Measurements from ENCODE around the gene MED8.

DNA sequence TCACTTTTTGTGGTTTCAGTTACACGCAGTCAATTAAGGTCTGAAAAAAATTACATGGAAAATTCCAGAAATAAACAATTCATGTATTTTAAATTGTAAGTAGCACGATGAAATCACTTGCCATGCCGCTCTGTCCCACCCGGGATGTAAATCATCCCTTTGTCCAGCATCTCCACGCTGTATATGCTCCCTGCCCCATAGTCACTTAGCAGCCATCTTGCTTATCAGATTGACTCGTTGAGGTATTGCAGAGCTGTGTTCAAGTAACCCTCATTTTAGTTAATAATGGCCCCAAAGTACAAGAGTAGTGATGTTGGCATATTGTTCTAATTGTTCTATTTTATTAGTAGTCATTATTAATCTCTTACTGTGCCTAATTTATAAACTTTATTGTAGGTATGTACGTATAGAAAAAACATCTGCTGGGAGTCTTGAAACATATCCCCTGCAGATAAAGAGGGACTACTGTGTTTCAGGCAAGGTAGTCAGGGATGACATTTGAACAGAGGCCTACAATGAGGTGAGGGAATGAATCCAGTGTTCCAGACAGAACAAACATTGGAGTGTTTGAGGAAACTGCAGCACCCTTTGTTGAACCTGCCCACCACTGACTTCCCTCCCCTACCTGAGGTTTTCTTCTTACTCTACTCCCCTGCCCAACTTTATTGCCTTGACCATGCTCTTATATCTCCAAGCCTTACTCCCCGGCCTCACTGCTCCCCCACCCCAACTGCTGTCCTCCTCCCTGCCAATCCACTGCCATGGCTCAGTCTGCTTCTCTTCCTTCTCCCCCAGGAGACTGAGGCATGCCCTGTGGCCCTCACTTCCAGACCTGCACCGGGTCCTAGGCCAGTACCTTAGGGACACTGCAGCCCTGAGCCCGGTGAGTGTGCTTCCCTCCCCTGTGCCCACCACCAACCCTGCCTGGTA lies 37.9 kb downstream of the MED8 start:
- TF ChIP-seq CTCF (IDR thresholded peaks at IDR 0.05; ENCODE audit: low read length) = no peak
- TF ChIP-seq EZH2phosphoT487 (IDR thresholded peaks at IDR 0.05; ENCODE audit: low read length) = no peak
- TF ChIP-seq EZH2 (optimal IDR thresholded peaks at IDR 0.05; ENCODE audit: low read depth, low read length) = no peak
